Activated naive CD4-positive, alpha-beta T cell treated with anti-CD3 and anti-CD28 coated beads, Interleukin-2, amount 50 U/mL, for 72 hours (primary cell): ENCODE data around the gene GPR78. TPM values are rescaled to one million over a fixed set of nuclear protein-coding genes. Genes with fewer than 3 reads are reported as not detected.

Experiments
- ATAC-seq, 2 donors: fragments of 150-1000 bp; cut with Tn5 transposase; 2 replicates each; pipeline ENCODE4 v1.10.0; 2021; ENCODE audit warnings: mild to moderate bottlenecking in 2 of 2, moderate library complexity in 2 of 2
- DNase-seq, 2 donors: peaks; one replicate each; pipeline ENCODE4 v3.0.0; 2021 to 2022; ENCODE audit warnings: low spot score in 2 of 2
- H3K27ac Mint-ChIP-seq, 2 donors: one replicate each; pipeline ENCODE4 v1.8.0; 2022; ENCODE audit warnings: mild to moderate bottlenecking in 2 of 2, mixed read lengths in 2 of 2
- H3K36me3 Mint-ChIP-seq, 2 donors: one replicate each; pipeline ENCODE4 v1.8.0; 2022; ENCODE audit warnings: mixed read lengths in 2 of 2
- H3K9me3 Mint-ChIP-seq, 2 donors: one replicate each; pipeline ENCODE4 v1.8.0; 2022; ENCODE audit warnings: mixed read lengths in 2 of 2
- total RNA-seq, 2 donors: library from RNA; stranded (reverse); gene quantifications; one replicate each; pipeline ENCODE4 v1.2.3, GENCODE V29; 2022

GPR78 gene
- under 1 TPM in 1 of 2 donors, not detected in 1; 0.16 TPM for total RNA-seq

GRCh38 chr4:8580321-8581093 lies at the start of gene GPR78:
Gene GPR78, plus strand, starts transcription at chr4:8580392. Its CDS starts 591 bp downstream, at chr4:8580983.
- no peaks in the 10 kb centered on the region for H3K9me3 Mint-ChIP-seq
- ATAC-seq = peak in 1 of 2 donors; percentile 81

GRCh38 chr4:8532245-8532781 lies 47.9 kb upstream of the GPR78 start:
- DNase-seq (no peak), ATAC-seq (no peak)
- H3K27ac Mint-ChIP-seq = no peak overlapping the region
- peaks cover 0 to 23% of the 10 kb centered on the region in 2 donors for H3K9me3 Mint-ChIP-seq
- peaks cover 0 to 15% of the 10 kb centered on the region in 2 donors for H3K36me3 Mint-ChIP-seq

More at GRCh38 chr4:8580321-8581093, at the start of gene GPR78:
- DNase-seq = peak in 1 of 2 donors; percentile 65
- H3K36me3 Mint-ChIP-seq = no peaks in the 10 kb centered on the region
- no peak within 1 kb of the TSS for H3K27ac Mint-ChIP-seq

GRCh38 chr4:8533274-8533865 lies 46.8 kb upstream of the GPR78 start:
- peaks cover 0 to 15% of the 10 kb centered on the region in 2 donors for H3K36me3 Mint-ChIP-seq
- H3K9me3 Mint-ChIP-seq = peaks cover 0 to 23% of the 10 kb centered on the region in 2 donors
- DNase-seq = no peak
- no peak for ATAC-seq
- no peak overlapping the region for H3K27ac Mint-ChIP-seq

- H3K36me3 Mint-ChIP-seq = peaks cover 0 to 15% of the 10 kb centered on the region in 2 donors
- no peak overlapping the region for H3K27ac Mint-ChIP-seq
- H3K9me3 Mint-ChIP-seq = peaks cover 0 to 23% of the 10 kb centered on the region in 2 donors
- ATAC-seq = no peak
- DNase-seq = no peak
Observed at GRCh38 chr4:8534129-8534528, 46.1 kb upstream of the GPR78 start.

GRCh38 chr4:8534611-8535010 lies 45.6 kb upstream of the GPR78 start:
- Mint-ChIP-seq H3K27ac (no peak overlapping the region), H3K36me3 (peaks cover 0 to 15% of the 10 kb centered on the region in 2 donors), H3K9me3 (peaks cover 0 to 23% of the 10 kb centered on the region in 2 donors)
- DNase-seq (no peak), ATAC-seq (no peak)

- ATAC-seq (no peak), DNase-seq (no peak)
- H3K9me3 Mint-ChIP-seq = peaks cover 0 to 20% of the 10 kb centered on the region in 2 donors
- H3K36me3 Mint-ChIP-seq = peaks cover 0 to 15% of the 10 kb centered on the region in 2 donors
- H3K27ac Mint-ChIP-seq = no peak overlapping the region
Observed at GRCh38 chr4:8536467-8536866, 43.7 kb upstream of the GPR78 start.

GRCh38 chr4:8537041-8537461 lies 43.1 kb upstream of the GPR78 start:
- DNase-seq (no peak), ATAC-seq (peak in 1 of 2 donors; percentile 16)
- H3K36me3 Mint-ChIP-seq = peaks cover 0 to 15% of the 10 kb centered on the region in 2 donors
- no peak overlapping the region for H3K27ac Mint-ChIP-seq
- H3K9me3 Mint-ChIP-seq = peaks cover 0 to 15% of the 10 kb centered on the region in 2 donors

- DNase-seq = no peak
- Mint-ChIP-seq H3K36me3 (peaks cover 0 to 15% of the 10 kb centered on the region in 2 donors), H3K27ac (peak overlapping the region in 1 of 2 donors; percentile 85), H3K9me3 (peaks cover 0 to 15% of the 10 kb centered on the region in 2 donors)
- no peak for ATAC-seq
Observed at GRCh38 chr4:8538076-8538702, 42.0 kb upstream of the GPR78 start.

- peaks cover 0 to 15% of the 10 kb centered on the region in 2 donors for H3K9me3 Mint-ChIP-seq
- DNase-seq (no peak), ATAC-seq (peak in 1 of 2 donors; percentile 54)
- H3K36me3 Mint-ChIP-seq = peaks cover 0 to 15% of the 10 kb centered on the region in 2 donors
- H3K27ac Mint-ChIP-seq = peak overlapping the region in 1 of 2 donors; percentile 85
Observed at GRCh38 chr4:8538703-8539567, 41.3 kb upstream of the GPR78 start.

- ATAC-seq (peak; percentile 62 to 76), DNase-seq (no peak)
- peaks cover 0 to 10% of the 10 kb centered on the region in 2 donors for H3K36me3 Mint-ChIP-seq
- H3K9me3 Mint-ChIP-seq = peaks cover 0 to 9% of the 10 kb centered on the region in 2 donors
- H3K27ac Mint-ChIP-seq = peak overlapping the region; percentile 44 to 90
Observed at GRCh38 chr4:8539661-8540060, 40.5 kb upstream of the GPR78 start.

- Mint-ChIP-seq H3K36me3 (peaks cover 0 to 5% of the 10 kb centered on the region in 2 donors), H3K9me3 (peaks cover 0 to 5% of the 10 kb centered on the region in 2 donors), H3K27ac (peak overlapping the region; percentile 44 to 90)
- DNase-seq (no peak), ATAC-seq (peak; percentile 67 to 88)
Observed at GRCh38 chr4:8540072-8540471, 40.1 kb upstream of the GPR78 start.

GRCh38 chr4:8540586-8540985 lies 39.6 kb upstream of the GPR78 start:
- DNase-seq (no peak), ATAC-seq (no peak)
- peaks cover 0 to under 1% of the 10 kb centered on the region in 2 donors for H3K9me3 Mint-ChIP-seq
- H3K27ac Mint-ChIP-seq = peak overlapping the region in 1 of 2 donors; percentile 44
- peaks cover 0 to under 1% of the 10 kb centered on the region in 2 donors for H3K36me3 Mint-ChIP-seq

GRCh38 chr4:8540991-8541390 lies 39.2 kb upstream of the GPR78 start:
- Mint-ChIP-seq H3K27ac (no peak overlapping the region), H3K36me3 (no peaks in the 10 kb centered on the region), H3K9me3 (no peaks in the 10 kb centered on the region)
- ATAC-seq = no peak
- DNase-seq = no peak

- no peak for DNase-seq
- ATAC-seq = no peak
- Mint-ChIP-seq H3K27ac (no peak overlapping the region), H3K36me3 (no peaks in the 10 kb centered on the region), H3K9me3 (no peaks in the 10 kb centered on the region)
Observed at GRCh38 chr4:8541981-8542715, 38.0 kb upstream of the GPR78 start.

GRCh38 chr4:8542776-8543525 lies 37.2 kb upstream of the GPR78 start:
- no peak for ATAC-seq
- no peaks in the 10 kb centered on the region for H3K36me3 Mint-ChIP-seq
- H3K27ac Mint-ChIP-seq = no peak overlapping the region
- DNase-seq = no peak
- H3K9me3 Mint-ChIP-seq = no peaks in the 10 kb centered on the region
